Ovary (tissue), 9 donors: ENCODE measurements around the gene FNDC3A. TPM values are rescaled to one million over a fixed set of nuclear protein-coding genes. Genes with fewer than 3 reads are reported as not detected.

Experiments used
- DNase-seq, 5 donors: peaks; one replicate each; pipeline ENCODE4 v3.0.0-alpha.2; 2019 to 2020
- H3K27ac ChIP-seq, 2 donors: fragments of 200-600 bp; one replicate each; pipeline versions ENCODE4 v1.5.1 to v1.8.0; 2019 to 2022
- H3K27me3 ChIP-seq: fragments of 200-600 bp; one replicate; pipeline ENCODE4 v1.8.0; 2022
- H3K36me3 ChIP-seq: fragments of 200-600 bp; sonication (generic); one replicate; pipeline ENCODE4 v1.5.1; 2019
- H3K4me1 ChIP-seq: one replicate; pipeline ENCODE4 v1.8.1; 2013; ENCODE audit warnings: mild to moderate bottlenecking, moderate library complexity; ENCODE audit not compliant: insufficient read depth
- H3K4me3 ChIP-seq: fragments of 200-600 bp; sonication (generic); one replicate; pipeline ENCODE4 v1.5.1; 2017
- H3K9me3 ChIP-seq, 2 donors: fragments of 200-600 bp in 1 of 2; sonication (generic) in 1 of 2; one replicate each; pipeline versions ENCODE4 v1.5.1 to v1.8.1; 2013 to 2019; ENCODE audit warnings: mild to moderate bottlenecking in 1 of 2, moderate library complexity in 1 of 2
- EP300 ChIP-seq: sonication (generic); formaldehyde crosslinking; IDR thresholded peaks from one replicate; pipeline ENCODE4 v1.6.1; 2017; ENCODE audit warnings: antibody characterized with exemption
- POLR2A ChIP-seq: fragments of 450-650 bp; IDR thresholded peaks from one replicate; pipeline ENCODE4 v1.6.1; 2017; ENCODE audit warnings: antibody characterized with exemption, mild to moderate bottlenecking, moderate library complexity
- WGBS, 3 donors: extraction: QIAGEN DNeasy Blood & Tissue Kit in 1 of 3; methylation state at CpG; one replicate each; pipeline versions ENCODE4 v1.1.5 to v1.1.7; 2013 to 2017; 5-methylcytosine and 5-hydroxymethylcytosine counted together
- intact Hi-C, 4 donors: fragments of 100-400 bp; cut with DNase I; formaldehyde crosslinking; loops; one replicate each; pipeline versions ENCODE4 v1.11.0 to v1.15.1; 2022 to 2023
- polyA plus RNA-seq, 2 donors: library from polyadenylated mRNA; stranded (reverse); fragments of 200-250 nt in 1 of 2; fragments of 350-450 nt in 1 of 2; fragmentation: Illumina TruSeq in 1 of 2; extraction: RNeasy Lipid Tissue Mini Kit (QIAGEN cat#74804) in 1 of 2; gene quantifications; one replicate each; pipeline ENCODE4 v1.2.3, GENCODE V29; 2013 to 2014
- total RNA-seq, 7 donors: library from RNA; depleted of rRNA in 2 of 7; stranded (reverse); fragments of >200 nt in 2 of 7; fragmentation: NEBNext Ultra II Directional in 3 of 7; extraction: Animal tissue kit (Norgen Biotek cat#: 25700) in 3 of 7; gene quantifications; one replicate each; pipeline versions ENCODE4 v1.1.0 to v1.2.4, GENCODE V29; 2016 to 2023
- TF ChIP-seq, protein P1 (sequence below), 3 donors: fragments of 450-650 bp in 2 of 3; fragments of 200-600 bp in 1 of 3; IDR thresholded peaks; one replicate each; pipeline versions ENCODE4 v1.5.1 to v1.8.0; 2016 to 2022; ENCODE audit warnings: antibody characterized with exemption in 3 of 3, mild to moderate bottlenecking in 1 of 3
- donor health status: DM: no; HTN: no; CAD: no; lungs with moderate emphysema.
- donor health status: DM: no; HTN: no; CAD: no.
- donor health status: Bipolar disorder and iron deficiency.
- donor health status: DM: yes; HTN: yes; CAD: no.
- donor health status: DM: no; HTN: no; CAD: no.
- donor health status: DM: yes; HTN: yes; CAD: no.

The FNDC3A gene
- total and polyA plus RNA-seq, 9 donors = 25.5 to 71.6 (median 58.2) TPM

DNA sequence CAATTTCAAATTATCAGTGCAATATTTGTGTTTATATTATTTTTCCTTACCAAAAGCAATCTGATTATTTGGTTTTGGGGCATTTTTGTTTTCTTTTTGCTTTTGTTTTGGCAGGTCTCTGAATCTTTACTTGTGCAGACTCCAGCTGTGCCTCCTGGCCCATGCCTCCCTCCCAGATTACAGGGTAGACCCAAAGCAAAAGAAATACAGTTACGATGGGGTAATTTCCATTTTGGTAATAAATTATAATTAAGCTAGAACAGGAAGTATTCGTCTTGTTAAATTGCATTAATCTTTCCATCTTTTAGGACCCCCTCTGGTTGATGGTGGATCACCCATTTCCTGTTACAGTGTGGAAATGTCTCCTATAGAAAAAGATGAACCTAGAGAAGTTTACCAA lies 215.2 kb downstream of the FNDC3A start:
- intact Hi-C loops = no loop called here
- WGBS, 3 donors = 85 to 93% (median 86%) methylated on average over 2 of the region's 2 CpGs

DNA sequence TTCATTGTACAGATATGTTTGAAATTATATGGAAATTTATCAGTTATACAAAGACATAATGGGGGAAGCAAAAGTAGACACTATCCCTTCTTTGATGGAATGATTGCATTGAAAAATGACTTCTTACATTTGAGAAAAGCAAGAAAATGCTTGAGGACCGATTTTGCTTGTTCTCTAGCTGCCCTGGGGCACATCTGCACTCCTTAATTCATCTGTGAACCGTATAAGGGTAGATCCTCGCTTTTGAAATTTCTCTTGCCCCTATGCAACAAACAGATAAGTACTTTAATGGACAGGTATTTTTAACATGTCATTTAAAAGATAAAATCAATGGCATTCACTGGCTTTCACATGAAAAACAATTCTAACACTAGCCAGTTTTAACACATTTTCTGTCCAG lies 230.9 kb downstream of the FNDC3A start:
- TF ChIP-seq EP300 (no peak), POLR2A (no peak)
- TF ChIP-seq, protein P1, sequence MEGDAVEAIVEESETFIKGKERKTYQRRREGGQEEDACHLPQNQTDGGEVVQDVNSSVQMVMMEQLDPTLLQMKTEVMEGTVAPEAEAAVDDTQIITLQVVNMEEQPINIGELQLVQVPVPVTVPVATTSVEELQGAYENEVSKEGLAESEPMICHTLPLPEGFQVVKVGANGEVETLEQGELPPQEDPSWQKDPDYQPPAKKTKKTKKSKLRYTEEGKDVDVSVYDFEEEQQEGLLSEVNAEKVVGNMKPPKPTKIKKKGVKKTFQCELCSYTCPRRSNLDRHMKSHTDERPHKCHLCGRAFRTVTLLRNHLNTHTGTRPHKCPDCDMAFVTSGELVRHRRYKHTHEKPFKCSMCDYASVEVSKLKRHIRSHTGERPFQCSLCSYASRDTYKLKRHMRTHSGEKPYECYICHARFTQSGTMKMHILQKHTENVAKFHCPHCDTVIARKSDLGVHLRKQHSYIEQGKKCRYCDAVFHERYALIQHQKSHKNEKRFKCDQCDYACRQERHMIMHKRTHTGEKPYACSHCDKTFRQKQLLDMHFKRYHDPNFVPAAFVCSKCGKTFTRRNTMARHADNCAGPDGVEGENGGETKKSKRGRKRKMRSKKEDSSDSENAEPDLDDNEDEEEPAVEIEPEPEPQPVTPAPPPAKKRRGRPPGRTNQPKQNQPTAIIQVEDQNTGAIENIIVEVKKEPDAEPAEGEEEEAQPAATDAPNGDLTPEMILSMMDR (IDR thresholded peaks at IDR 0.05) = no peak
- 93 to 97% (median 96%) methylated on average over 3 of the region's 3 CpGs for WGBS, 3 donors
- Histone ChIP-seq H3K9me3 (no peaks in the 10 kb centered on the region), H3K4me1 (no peaks in the 10 kb centered on the region), H3K36me3 (no peaks in the 10 kb centered on the region), H3K27me3 (no peaks in the 10 kb centered on the region), H3K4me3 (no peak overlapping the region), H3K27ac (no peak overlapping the region)
- DNase-seq = no peak
- intact Hi-C loops = no loop called here

More for the DNA sequence above, 215.2 kb downstream of the FNDC3A start:
- Histone ChIP-seq H3K4me1 (no peaks in the 10 kb centered on the region), H3K27me3 (no peaks in the 10 kb centered on the region), H3K9me3 (no peaks in the 10 kb centered on the region), H3K36me3 (no peaks in the 10 kb centered on the region), H3K27ac (no peak overlapping the region), H3K4me3 (no peak overlapping the region)
- DNase-seq = no peak
- TF ChIP-seq EP300 (no peak), POLR2A (no peak)
- TF ChIP-seq, protein P1 (IDR thresholded peaks at IDR 0.05) = no peak

DNA sequence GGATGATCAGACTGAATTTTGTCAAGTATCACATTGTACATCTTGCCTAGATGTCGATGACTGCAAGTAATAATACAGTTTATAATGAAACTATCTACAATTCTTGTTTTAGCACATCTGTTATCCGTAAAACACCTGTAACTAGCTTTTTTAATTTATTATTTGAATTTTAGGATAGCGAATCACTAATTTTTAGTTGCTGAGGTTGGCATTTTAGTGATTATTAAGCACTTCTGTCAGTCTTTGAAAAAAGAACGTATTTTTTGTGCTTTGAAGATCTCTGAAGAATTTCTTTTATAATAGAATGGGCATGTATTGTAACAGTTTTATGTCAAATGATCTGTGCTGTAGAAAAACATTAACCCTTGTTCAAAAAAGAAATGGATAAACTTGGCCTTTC lies 232.9 kb downstream of the FNDC3A start:
- H3K36me3 ChIP-seq = no peaks in the 10 kb centered on the region
- no peak overlapping the region for H3K4me3 ChIP-seq
- TF ChIP-seq POLR2A (no peak), EP300 (no peak)
- TF ChIP-seq, protein P1 (IDR thresholded peaks at IDR 0.05) = no peak
- intact Hi-C loops = no loop called here
- H3K27me3 ChIP-seq = no peaks in the 10 kb centered on the region
- H3K9me3 ChIP-seq = no peaks in the 10 kb centered on the region
- H3K4me1 ChIP-seq = no peaks in the 10 kb centered on the region
- no peak overlapping the region for H3K27ac ChIP-seq
- no peak for DNase-seq
- 94 to 96% (median 95%) methylated on average over 4 of the region's 4 CpGs for WGBS, 3 donors

- Histone ChIP-seq H3K27me3 (no peaks in the 10 kb centered on the region), H3K9me3 (no peaks in the 10 kb centered on the region), H3K4me1 (no peaks in the 10 kb centered on the region), H3K27ac (no peak overlapping the region), H3K4me3 (no peak overlapping the region), H3K36me3 (no peaks in the 10 kb centered on the region)
- intact Hi-C loops = no loop called here
- DNase-seq = no peak
- WGBS, 3 donors = 89 to 96% (median 92%) methylated on average over 1 of the region's 1 CpG
- TF ChIP-seq EP300 (no peak), POLR2A (no peak)
- TF ChIP-seq, protein P1 (IDR thresholded peaks at IDR 0.05) = no peak
Observed at GRCh38 chr13:49210114-49210513, 234.4 kb downstream of the FNDC3A start.

GRCh38 chr13:49210669-49211068 lies 235.0 kb downstream of the FNDC3A start:
- H3K27me3 ChIP-seq = no peaks in the 10 kb centered on the region
- no peak overlapping the region for H3K27ac ChIP-seq
- no peaks in the 10 kb centered on the region for H3K4me1 ChIP-seq
- H3K9me3 ChIP-seq = no peaks in the 10 kb centered on the region
- H3K4me3 ChIP-seq = no peak overlapping the region
- intact Hi-C loops = no loop called here
- no peak for DNase-seq
- H3K36me3 ChIP-seq = no peaks in the 10 kb centered on the region
- TF ChIP-seq POLR2A = no peak
- TF ChIP-seq, protein P1 (IDR thresholded peaks at IDR 0.05) = no peak
- no peak for TF ChIP-seq EP300
- WGBS, 3 donors = 92% methylated on average over 5 of the region's 5 CpGs
